ENCODE measurements around the gene GPR17. TPM values are rescaled to one million over a fixed set of nuclear protein-coding genes. Genes with fewer than 3 reads are reported as not detected.

The GPR17 gene
- total and polyA plus RNA-seq, 2 experiments from 2014 or later: 0.39 TPM; not detected in 1

- Histone ChIP-seq H3K79me2 (no peaks in the 10 kb centered on the region), H2AFZ (no peak overlapping the region), H3K9me3 (ENCODE audit: low read depth) (no peaks in the 10 kb centered on the region), H3K27me3 (no peaks in the 10 kb centered on the region), H3K4me1 (ENCODE audit: insufficient read depth) (no peaks in the 10 kb centered on the region), H3K36me3 (replicated peaks; ENCODE audit: insufficient read depth, low read depth) (no peaks in the 10 kb centered on the region), H3K4me3 (no peak overlapping the region), H3K9me2 (replicated peaks; ENCODE audit: insufficient read depth) (no peaks in the 10 kb centered on the region), H3K27ac (no peak overlapping the region), H3K4me2 (no peak overlapping the region), H4K20me1 (ENCODE audit: insufficient read depth, poor library complexity, severe bottlenecking) (no peaks in the 10 kb centered on the region)
- WGBS (ENCODE audit: low lambda C conversion rate, missing lambda C conversion rate): 89% methylated on average over 17 of the region's 17 CpGs
- TF ChIP-seq CTCF (IDR thresholded peaks at IDR 0.05; ENCODE audit: poor library complexity): no peak
- TF ChIP-seq EZH2phosphoT487 (IDR thresholded peaks at IDR 0.05; ENCODE audit: low read depth, severe bottlenecking, unreplicated experiment): no peak
- no peak for TF ChIP-seq EZH2 (IDR thresholded peaks at IDR 0.05; ENCODE audit: borderline replicate concordance)
- DNase-seq (ENCODE audit: low spot score): no peak
Observed at GRCh38 chr2:127628767-127629614, 17.0 kb upstream of the GPR17 start.

DNA sequence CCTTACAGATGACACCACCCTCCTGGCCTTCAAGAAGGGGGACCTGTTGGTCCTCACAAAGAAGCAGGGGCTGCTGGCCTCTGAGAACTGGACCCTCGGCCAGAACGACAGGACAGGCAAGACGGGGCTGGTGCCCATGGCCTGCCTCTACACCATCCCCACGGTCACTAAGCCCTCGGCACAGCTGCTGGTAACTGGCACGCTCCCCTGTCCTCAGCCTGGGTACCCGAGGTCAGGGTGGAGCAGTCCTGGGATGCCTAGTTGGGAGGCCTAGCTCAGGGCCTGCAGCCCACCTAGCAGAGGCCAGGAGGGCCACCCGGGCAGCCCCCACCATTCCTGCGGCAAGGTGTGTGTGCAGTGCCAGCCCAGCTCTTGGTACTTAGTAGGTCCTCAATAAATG is 16.3 kb upstream of the GPR17 start:
- WGBS (ENCODE audit: low lambda C conversion rate, missing lambda C conversion rate): 91% methylated on average over 9 of the region's 9 CpGs
- Histone ChIP-seq H3K36me3 (replicated peaks; ENCODE audit: insufficient read depth, low read depth) (no peaks in the 10 kb centered on the region), H3K9me2 (replicated peaks; ENCODE audit: insufficient read depth) (no peaks in the 10 kb centered on the region)

DNA sequence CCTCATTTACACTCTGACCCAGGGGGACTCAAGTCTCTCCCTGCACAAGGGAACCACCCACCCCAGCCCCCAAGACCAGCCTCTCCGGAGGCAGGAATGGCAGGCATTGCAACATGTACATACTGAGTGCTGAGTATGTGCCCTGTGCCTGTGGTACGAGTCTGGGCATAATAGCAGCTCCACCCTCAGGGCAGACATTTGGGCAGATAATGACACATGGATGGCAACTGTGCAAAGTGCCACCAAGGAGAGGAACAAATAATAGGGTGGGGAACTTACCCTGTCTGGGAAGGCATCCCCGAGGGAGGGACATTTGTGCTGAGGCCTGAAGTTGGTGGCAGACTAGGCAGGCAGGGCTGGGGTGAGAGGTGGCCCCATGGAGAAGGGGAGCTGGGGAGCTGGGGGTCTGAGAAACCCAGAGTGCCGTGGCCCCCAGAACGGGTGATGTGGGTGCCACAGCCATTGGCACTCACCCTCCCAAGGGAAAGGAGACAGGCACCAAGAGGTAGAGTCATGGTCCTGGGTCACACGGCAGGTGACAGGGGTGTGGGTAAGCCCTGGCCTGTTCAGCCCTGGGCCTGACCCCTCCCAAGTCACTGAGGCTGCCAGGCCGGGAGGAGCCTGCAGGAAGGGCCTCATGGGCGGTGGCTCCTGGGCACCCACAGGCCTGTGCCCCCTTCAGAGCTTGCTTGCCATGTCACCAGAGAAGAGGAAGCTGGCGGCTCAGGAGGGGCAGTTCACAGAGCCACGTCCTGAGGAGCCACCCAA is 15.7 kb upstream of the GPR17 start:
- no peaks in the 10 kb centered on the region for H3K9me3 ChIP-seq (ENCODE audit: low read depth)
- H3K4me1 ChIP-seq (ENCODE audit: insufficient read depth): no peaks in the 10 kb centered on the region
- no peaks in the 10 kb centered on the region for H3K36me3 ChIP-seq (replicated peaks; ENCODE audit: insufficient read depth, low read depth)
- H3K4me3 ChIP-seq: no peak overlapping the region
- H3K79me2 ChIP-seq: no peaks in the 10 kb centered on the region
- TF ChIP-seq EZH2 (IDR thresholded peaks at IDR 0.05; ENCODE audit: borderline replicate concordance) (no peak), EZH2phosphoT487 (IDR thresholded peaks at IDR 0.05; ENCODE audit: low read depth, severe bottlenecking, unreplicated experiment) (no peak), CTCF (IDR thresholded peaks at IDR 0.05; ENCODE audit: poor library complexity) (no peak)
- WGBS (ENCODE audit: low lambda C conversion rate, missing lambda C conversion rate): 85% methylated on average over 9 of the region's 10 CpGs
- no peaks in the 10 kb centered on the region for H3K27me3 ChIP-seq
- no peak overlapping the region for H2AFZ ChIP-seq
- no peak overlapping the region for H3K4me2 ChIP-seq
- H3K9me2 ChIP-seq (replicated peaks; ENCODE audit: insufficient read depth): no peaks in the 10 kb centered on the region
- no peak overlapping the region for H3K27ac ChIP-seq
- DNase-seq (ENCODE audit: low spot score): no peak
- no peaks in the 10 kb centered on the region for H4K20me1 ChIP-seq (ENCODE audit: insufficient read depth, poor library complexity, severe bottlenecking)

More for the DNA sequence above, 16.3 kb upstream of the GPR17 start:
- TF ChIP-seq EZH2phosphoT487 (IDR thresholded peaks at IDR 0.05; ENCODE audit: low read depth, severe bottlenecking, unreplicated experiment): no peak
- TF ChIP-seq EZH2 (IDR thresholded peaks at IDR 0.05; ENCODE audit: borderline replicate concordance): no peak
- TF ChIP-seq CTCF (IDR thresholded peaks at IDR 0.05; ENCODE audit: poor library complexity): no peak
- Histone ChIP-seq H3K4me2 (no peak overlapping the region), H3K27me3 (no peaks in the 10 kb centered on the region), H3K9me3 (ENCODE audit: low read depth) (no peaks in the 10 kb centered on the region), H4K20me1 (ENCODE audit: insufficient read depth, poor library complexity, severe bottlenecking) (no peaks in the 10 kb centered on the region), H3K4me3 (no peak overlapping the region), H3K4me1 (ENCODE audit: insufficient read depth) (no peaks in the 10 kb centered on the region), H2AFZ (no peak overlapping the region), H3K27ac (no peak overlapping the region), H3K79me2 (no peaks in the 10 kb centered on the region)
- no peak for DNase-seq (ENCODE audit: low spot score)
